Endothelial cell of umbilical vein (primary cell): ENCODE data around the gene FKBP7. TPM values are rescaled to one million over a fixed set of nuclear protein-coding genes. Genes with fewer than 3 reads are reported as not detected.

Experiments used
- BruUV-seq: library from RNA; stranded (reverse); fragments of 400-500 nt; replicated peaks from 2 replicates; lab custom pipeline; 2021; lab: Mats Ljungman, UMichigan
- CTCF ChIA-PET: fragments of 300-600, 350-600 bp; sonication (Branson Sonifier 250); formaldehyde crosslinking; loops from one replicate; lab custom pipeline; 2021; ENCODE audit warnings: antibody characterized with exemption, inconsistent platforms; lab: Charles Lee
- POLR2A ChIA-PET: fragments of 300-600, 350-600 bp; sonication (Branson Sonifier 250); formaldehyde crosslinking; loops from one replicate; lab custom pipeline; 2021; ENCODE audit warnings: antibody characterized with exemption, inconsistent platforms; lab: Charles Lee
- DNase-seq: peaks from one replicate; pipeline ENCODE4 v3.0.0-alpha.2; 2011; ENCODE audit warnings: low read depth, low spot score
- FAIRE-seq: peaks from 2 replicates; lab custom pipeline; 2011; peaks lifted over from hg19 to GRCh38; lab: Jason Lieb, UNC
- H2AFZ ChIP-seq: 2 replicates; pipeline ENCODE4 v1.6.0; 2012; ENCODE audit warnings: low read depth, low read length, control low read depth, inconsistent platforms
- H3K27ac ChIP-seq: 2 replicates; pipeline ENCODE4 v1.5.1; 2011; ENCODE audit warnings: low read depth, mild to moderate bottlenecking, control low read depth, low read length, moderate library complexity; ENCODE audit not compliant: insufficient read depth
- H3K27me3 ChIP-seq, 2 experiments: 2 replicates each; pipeline versions ENCODE4 v1.6.0 to v1.6.1; 2011; ENCODE audit warnings: low read length in 2 of 2, mixed read lengths in 1 of 2; ENCODE audit not compliant: control insufficient read depth in 2 of 2, insufficient read depth in 2 of 2
- H3K36me3 ChIP-seq, 2 experiments: 2 replicates in 1 of 2; 3 replicates in 1 of 2; pipeline ENCODE4 v1.5.1; 2011; ENCODE audit warnings: low read length in 2 of 2, mild to moderate bottlenecking in 1 of 2, moderate library complexity in 1 of 2; ENCODE audit not compliant: control insufficient read depth in 2 of 2, insufficient read depth in 2 of 2; ENCODE audit errors: extremely low read depth in 1 of 2
- H3K4me1 ChIP-seq: 3 replicates; pipeline ENCODE4 v1.5.1; 2011; ENCODE audit warnings: mild to moderate bottlenecking, low read length; ENCODE audit not compliant: control insufficient read depth, insufficient read depth; ENCODE audit errors: extremely low read depth
- H3K4me2 ChIP-seq: 2 replicates; pipeline ENCODE4 v1.6.1; 2011; ENCODE audit warnings: low read length, control low read depth, mixed read lengths; ENCODE audit not compliant: insufficient read depth
- H3K4me3 ChIP-seq, 3 experiments: fragments of 200-600 bp in 1 of 3; sonication (generic), shearing (Covaris generic) in 1 of 3; replicated peaks in 1 of 3; 2 replicates each; pipeline ENCODE4 v1.5.1; 2011 to 2016; ENCODE audit warnings: control low read depth in 3 of 3, low read length in 3 of 3, mild to moderate bottlenecking in 2 of 3, inconsistent platforms in 1 of 3, low read depth in 1 of 3, moderate library complexity in 1 of 3; ENCODE audit not compliant: insufficient read depth in 1 of 3
- H3K79me2 ChIP-seq: 2 replicates; pipeline ENCODE4 v1.6.0; 2012; ENCODE audit warnings: low read length, inconsistent platforms; ENCODE audit not compliant: control insufficient read depth, insufficient read depth
- H3K9ac ChIP-seq: replicated peaks from 2 replicates; pipeline ENCODE3; 2011; ENCODE audit warnings: low read length, control low read depth; ENCODE audit not compliant: insufficient read depth; ENCODE audit errors: extremely low read depth
- H3K9me1 ChIP-seq: replicated peaks from 3 replicates; pipeline ENCODE4 v1.6.0; 2011; ENCODE audit warnings: mild to moderate bottlenecking, low read length; ENCODE audit not compliant: control insufficient read depth, insufficient read depth; ENCODE audit errors: extremely low read depth
- H3K9me3 ChIP-seq: replicated peaks from 2 replicates; pipeline ENCODE4 v1.5.1; 2012; ENCODE audit warnings: low read length, inconsistent platforms; ENCODE audit not compliant: control insufficient read depth, insufficient read depth
- H4K20me1 ChIP-seq: replicated peaks from 2 replicates; pipeline ENCODE3; 2011; ENCODE audit warnings: mild to moderate bottlenecking, low read length; ENCODE audit not compliant: control insufficient read depth, insufficient read depth; ENCODE audit errors: extremely low read depth
- CTCF ChIP-seq, 2 donors: IDR thresholded peaks; 1 replicate in 1 of 2; 2 replicates in 1 of 2; pipeline ENCODE4 v1.5.1; 2011; ENCODE audit warnings: low read length in 2 of 2, mild to moderate bottlenecking in 2 of 2, moderate library complexity in 2 of 2, control low read depth in 1 of 2, inconsistent platforms in 1 of 2, low read depth in 1 of 2; ENCODE audit not compliant: insufficient read depth in 1 of 2; ENCODE audit errors: extremely low read depth in 1 of 2
- EZH2 ChIP-seq: IDR thresholded peaks from 2 replicates; pipeline ENCODE4 v1.6.1; 2012; ENCODE audit warnings: borderline replicate concordance, low read depth, mild to moderate bottlenecking, moderate library complexity, low read length, inconsistent platforms; ENCODE audit not compliant: severe bottlenecking
- FOS ChIP-seq: IDR thresholded peaks from 2 replicates; pipeline ENCODE4 v1.6.1; 2011; ENCODE audit warnings: mild to moderate bottlenecking, low read length, moderate library complexity, borderline replicate concordance; ENCODE audit not compliant: insufficient read depth
- GATA2 ChIP-seq: IDR thresholded peaks from 2 replicates; pipeline ENCODE4 v1.7.0; 2011; ENCODE audit warnings: low read depth, mild to moderate bottlenecking, moderate library complexity, mixed read lengths, low read length; ENCODE audit not compliant: insufficient read length, insufficient read depth
- JUN ChIP-seq: IDR thresholded peaks from 2 replicates; pipeline ENCODE4 v1.6.1; 2011; ENCODE audit warnings: borderline replicate concordance, low read depth; ENCODE audit not compliant: insufficient read length, insufficient read depth
- MAX ChIP-seq: IDR thresholded peaks from 2 replicates; pipeline ENCODE4 v1.6.1; 2011; ENCODE audit not compliant: insufficient read depth, insufficient read length
- MYC ChIP-seq: IDR thresholded peaks from one replicate; pipeline ENCODE4 v1.6.1; 2011; ENCODE audit warnings: mild to moderate bottlenecking, low read depth, low read length
- POLR2A ChIP-seq: IDR thresholded peaks from 2 replicates; pipeline ENCODE4 v1.6.1; 2012; ENCODE audit warnings: low read depth, mild to moderate bottlenecking, control low read depth, low read length
- POLR2AphosphoS5 ChIP-seq: IDR thresholded peaks from 2 replicates; pipeline ENCODE4 v1.6.1; 2012; ENCODE audit warnings: low read depth, mild to moderate bottlenecking, control low read depth, low read length, moderate library complexity; ENCODE audit not compliant: insufficient read depth
- dilution Hi-C: fragments of 300-500 bp; cut with MboI; formaldehyde crosslinking; loops from one replicate; pipeline ENCODE4 v1.15.0; 2019; ENCODE audit warnings: low sequenced_read_pairs; ENCODE audit not compliant: extremely low pct_ligation_motif_present
- intact Hi-C: fragments of 100-400 bp; cut with micrococcal nuclease; formaldehyde crosslinking; loops from one replicate; pipeline ENCODE4 v1.10.0; 2022
- polyA plus RNA-seq, 4 experiments: library from polyadenylated mRNA; depleted of rRNA in 3 of 4; stranded (reverse) in 3 of 4; unstranded in 1 of 4; fragments of >200 nt; gene quantifications; 2 replicates each; pipeline versions ENCODE4 v1.2.1 to v1.2.3, GENCODE V29; 2011 to 2012; ENCODE audit warnings: missing spikeins in 1 of 4
- total RNA-seq: library from RNA; stranded (reverse); gene quantifications from 2 replicates; pipeline ENCODE4 v1.2.3, GENCODE V29; 2021

FKBP7 gene
- total and polyA plus RNA-seq, 2 donors (not counting 3 experiments of a cell fraction or from before 2014, with no cell fraction given): 11.2 to 20.5 TPM

GRCh38 chr2:178496049-178496448 is 17.6 kb upstream of the FKBP7 start:
- TF ChIP-seq CTCF (IDR thresholded peaks at IDR 0.05; ENCODE audit: extremely low read depth in 1 of 2, insufficient read depth in 1 of 2, low read depth in 1 of 2, low read length in 2 of 2): no peak
- intact Hi-C loops: no loop called here
- H3K27ac ChIP-seq: no peak overlapping the region
- no peaks in the 10 kb centered on the region for H3K79me2 ChIP-seq
- no peaks in the 10 kb centered on the region for H3K9me1 ChIP-seq
- BruUV-seq: no TSS peak
- POLR2A ChIA-PET: no interaction called here
- H3K4me3 ChIP-seq: no peak overlapping the region
- no peak for DNase-seq
- no peak overlapping the region for H3K9ac ChIP-seq
- FAIRE-seq: no peak
- dilution Hi-C loops: no loop called here
- no peak overlapping the region for H2AFZ ChIP-seq
- H3K36me3 ChIP-seq: peaks cover 14 to 24% of the 10 kb centered on the region in 2 experiments
- H3K27me3 ChIP-seq: no peaks in the 10 kb centered on the region
- H3K9me3 ChIP-seq: no peaks in the 10 kb centered on the region
- CTCF ChIA-PET: interaction anchor here (1.3 kb wide), 1 partner anchor 10 kb away, joined by 3 read pairs; no protein-coding TSS in a partner anchor
- no peaks in the 10 kb centered on the region for H3K4me1 ChIP-seq
- no peak overlapping the region for H3K4me2 ChIP-seq
- H4K20me1 ChIP-seq: no peaks in the 10 kb centered on the region

GRCh38 chr2:178491612-178492011 is 13.2 kb upstream of the FKBP7 start:
- ChIA-PET CTCF (interaction anchor here (1.2 to 1.5 kb wide), 2 partner anchors 26 to 360 kb away, joined by 3 to 4 read pairs; no protein-coding TSS in a partner anchor), POLR2A (no interaction called here)

More at GRCh38 chr2:178491612-178492011, 13.2 kb upstream of the FKBP7 start:
- Histone ChIP-seq H4K20me1 (no peaks in the 10 kb centered on the region), H3K36me3 (peaks cover 9 to 18% of the 10 kb centered on the region in 2 experiments), H3K79me2 (peaks cover 14% of the 10 kb centered on the region), H3K4me2 (no peak overlapping the region), H2AFZ (no peak overlapping the region), H3K9me3 (no peaks in the 10 kb centered on the region), H3K27me3 (no peaks in the 10 kb centered on the region), H3K4me3 (no peak overlapping the region), H3K9ac (no peak overlapping the region), H3K27ac (no peak overlapping the region), H3K9me1 (no peaks in the 10 kb centered on the region), H3K4me1 (no peaks in the 10 kb centered on the region)
- intact Hi-C loops (no loop called here), dilution Hi-C loops (no loop called here)
- TF ChIP-seq EZH2: no peak
- TF ChIP-seq CTCF (IDR thresholded peaks at IDR 0.05; ENCODE audit: extremely low read depth in 1 of 2, insufficient read depth in 1 of 2, low read depth in 1 of 2, low read length in 2 of 2): no peak
- no peak for TF ChIP-seq MYC
- TF ChIP-seq JUN: no peak
- TF ChIP-seq MAX: no peak
- no peak for TF ChIP-seq FOS
- no peak for TF ChIP-seq POLR2AphosphoS5
- no peak for TF ChIP-seq POLR2A
- no peak for TF ChIP-seq GATA2
- FAIRE-seq (no peak), DNase-seq (no peak)
- BruUV-seq: no TSS peak
